GM20000 (cell line): ENCODE results near the gene PHOSPHO1.
A peak's percentile ranks its signal among the peaks of the same experiment; 100 is the strongest.

Source experiments
- DNase-seq: peaks from one replicate; pipeline ENCODE4 v3.0.0; 2012; ENCODE audit warnings: low spot score
- CTCF ChIP-seq: IDR thresholded peaks from 2 replicates; pipeline ENCODE4 v1.5.1; 2012; ENCODE audit warnings: mild to moderate bottlenecking, control low read depth; ENCODE audit errors: extremely low read depth, missing control alignments

Gene PHOSPHO1

GRCh38 chr17:49229076-49229804, 1.3 kb downstream of the PHOSPHO1 start:
- TF ChIP-seq CTCF, result no peak

GRCh38 chr17:49227436-49228261, 2.9 kb downstream of the PHOSPHO1 start:
- peak; percentile 76 for TF ChIP-seq CTCF
- DNase-seq, result peak; percentile 89

More at GRCh38 chr17:49229076-49229804, 1.3 kb downstream of the PHOSPHO1 start:
- DNase-seq, result no peak

- peak; percentile 32 for DNase-seq
- no peak for TF ChIP-seq CTCF
Measured at GRCh38 chr17:49226771-49227435, 3.7 kb downstream of the PHOSPHO1 start.

DNA sequence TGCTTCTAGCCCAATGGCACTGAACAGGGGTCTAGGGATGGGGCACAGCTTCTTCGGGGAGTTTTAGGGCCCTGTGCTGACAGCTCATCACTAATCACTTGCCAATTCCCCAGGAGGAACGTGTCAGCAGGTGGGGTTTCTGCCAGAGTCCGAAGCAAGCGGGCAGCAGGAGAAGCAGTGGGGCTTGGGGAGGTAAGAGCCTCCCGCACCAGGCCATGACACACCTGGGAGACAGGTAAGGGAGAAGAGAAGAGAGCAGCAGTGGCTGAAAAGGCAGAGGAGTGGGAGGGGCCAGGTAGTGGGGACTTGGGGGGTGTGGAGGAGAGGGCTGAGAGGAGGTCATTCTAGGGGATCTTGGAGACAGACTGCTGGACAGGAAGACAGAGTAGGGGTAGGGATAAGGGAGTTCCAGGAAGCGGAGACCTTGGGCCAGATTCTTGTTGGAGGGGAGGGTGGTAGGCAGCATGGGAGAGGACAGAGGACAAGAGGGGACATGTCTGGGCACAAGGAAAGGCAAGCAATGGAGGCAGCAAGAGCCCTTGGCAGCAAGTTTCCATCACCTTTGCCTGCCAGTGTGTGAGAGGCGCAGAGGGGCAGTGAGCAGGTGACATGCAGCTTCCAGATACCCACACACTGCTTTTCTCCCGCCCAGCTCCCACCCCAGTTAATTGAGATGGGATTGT, 4.9 kb downstream of the PHOSPHO1 start:
- peak; percentile 20 for DNase-seq
- no peak for TF ChIP-seq CTCF

DNA sequence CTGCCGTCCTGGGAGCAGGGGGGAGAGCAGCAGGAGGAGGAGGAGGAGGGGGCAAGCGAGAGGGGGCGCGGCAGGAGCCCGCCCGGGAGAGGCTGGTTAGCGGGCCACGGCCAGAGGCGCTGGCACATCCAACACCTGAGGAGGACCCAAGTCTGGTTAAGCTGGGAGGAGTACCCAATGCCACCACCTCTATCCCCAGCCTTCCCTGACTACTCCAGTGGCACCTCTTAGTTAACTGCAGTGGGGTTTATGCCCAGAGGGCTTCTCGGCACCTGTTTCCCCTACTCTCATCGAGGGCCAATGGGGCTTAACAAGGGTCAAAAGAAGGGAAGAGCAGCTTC, 5.6 kb downstream of the PHOSPHO1 start:
- DNase-seq, result no peak
- no peak for TF ChIP-seq CTCF

DNA sequence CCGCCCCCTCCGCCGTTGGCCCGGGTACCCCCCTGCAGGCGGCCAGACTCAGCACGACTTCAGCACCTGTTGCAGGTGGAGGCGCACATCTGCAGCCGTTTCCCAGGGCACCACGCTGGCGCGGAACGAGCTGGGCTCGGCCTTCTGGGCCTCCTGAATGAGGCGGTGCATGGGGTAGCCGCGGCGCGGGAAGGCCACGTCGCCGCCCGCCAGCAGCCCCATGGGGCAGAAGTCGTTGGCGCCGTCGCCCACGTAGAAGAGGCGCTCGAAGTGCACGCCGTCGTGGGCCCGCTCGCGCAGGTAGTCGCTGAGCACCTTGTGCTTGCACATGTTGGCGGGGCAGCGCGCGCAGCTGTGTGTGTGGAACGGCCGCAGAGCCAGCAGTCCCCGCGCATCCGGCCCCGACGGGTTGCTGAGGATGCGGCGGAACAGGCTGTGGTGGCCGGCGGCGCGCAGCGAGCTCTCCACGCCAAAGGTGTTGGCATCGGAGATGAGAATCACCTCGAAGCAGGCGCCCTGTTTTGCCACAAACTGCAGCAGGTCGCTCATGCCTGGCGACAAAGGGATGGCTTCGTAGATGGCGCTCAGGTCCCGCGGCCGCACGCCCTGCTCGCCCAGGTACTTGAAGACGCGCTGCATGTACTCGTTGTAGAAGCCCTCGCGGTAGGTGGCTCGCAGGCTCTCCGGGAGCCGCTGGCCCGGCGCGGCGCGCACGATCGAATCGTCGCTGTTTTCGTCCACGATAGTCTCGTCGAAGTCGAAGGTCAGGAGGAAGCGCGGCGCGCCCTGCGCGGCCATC, 6.2 kb downstream of the PHOSPHO1 start:
- peak; percentile 57 for DNase-seq
- no peak for TF ChIP-seq CTCF
